OCI-LY3 (cell line): ENCODE data around the gene ZBTB44.
"Not testable (repeated sequence)": the region's sequence is repeated elsewhere in the genome, so short reads cannot be mapped to it uniquely, and the experiment has no call there.

Source experiments
- H2AFZ ChIP-seq: fragments of 200-600, 300-600 bp; shearing (Covaris generic); 2 replicates; pipeline ENCODE4 v1.6.0; 2014; ENCODE audit warnings: antibody characterized with exemption, low read depth, low read length
- H3K27ac ChIP-seq: fragments of 200-600, 300-600 bp; sonication (generic); 2 replicates; pipeline ENCODE4 v1.5.1; 2014; ENCODE audit warnings: mild to moderate bottlenecking, low read length, moderate library complexity, mixed read lengths
- H3K27me3 ChIP-seq: fragments of 200-600, 300-600 bp; sonication (generic); 2 replicates; pipeline ENCODE4 v1.6.1; 2014; ENCODE audit warnings: low read depth, low read length, mixed read lengths
- H3K36me3 ChIP-seq: fragments of 200-600, 300-600 bp; sonication (generic); replicated peaks from 2 replicates; pipeline ENCODE3; 2014; ENCODE audit warnings: low read depth, low read length, mixed read lengths
- H3K4me1 ChIP-seq: fragments of 300-600, 200-600 bp; sonication (generic); 2 replicates; pipeline ENCODE4 v1.6.1; 2014; ENCODE audit warnings: low read length, mixed read lengths
- H3K4me2 ChIP-seq: fragments of 200-600, 300-600 bp; sonication (generic); 2 replicates; pipeline ENCODE4 v1.6.1; 2014; ENCODE audit warnings: low read length, mixed read lengths
- H3K4me3 ChIP-seq: fragments of 300-600, 200-600 bp; sonication (generic); 2 replicates; pipeline ENCODE4 v1.5.1; 2014; ENCODE audit warnings: antibody characterized with exemption, mild to moderate bottlenecking, low read length, moderate library complexity
- H3K79me2 ChIP-seq: fragments of 300-600, 200-600 bp; shearing (Covaris generic); 2 replicates; pipeline ENCODE4 v1.6.1; 2014; ENCODE audit warnings: mild to moderate bottlenecking, low read length, mixed read lengths
- H3K9ac ChIP-seq: fragments of 300-600, 200-600 bp; shearing (Covaris generic); 2 replicates; pipeline ENCODE4 v1.6.0; 2014; ENCODE audit warnings: mild to moderate bottlenecking, low read length, moderate library complexity
- H3K9me3 ChIP-seq: fragments of 200-600, 300-600 bp; shearing (Covaris generic); 2 replicates; pipeline ENCODE4 v1.6.1; 2014; ENCODE audit warnings: low read length, mixed read lengths; ENCODE audit not compliant: insufficient read depth
- H4K20me1 ChIP-seq: fragments of 200-600, 300-600 bp; sonication (generic); 2 replicates; pipeline ENCODE4 v1.6.1; 2016; ENCODE audit warnings: low read length, mixed read lengths; ENCODE audit not compliant: insufficient read depth
- CTCF ChIP-seq: fragments of 200-600, 300-600 bp; sonication (generic); IDR thresholded peaks from 2 replicates; pipeline ENCODE4 v1.5.1; 2014; ENCODE audit warnings: antibody characterized with exemption, low read length, low read depth
- EZH2phosphoT487 ChIP-seq: fragments of 200-600 bp; shearing (Covaris generic); IDR thresholded peaks from 2 replicates; pipeline ENCODE4 v1.6.1; 2018; ENCODE audit warnings: antibody characterized with exemption, mixed run types, low read depth

The ZBTB44 gene

GRCh38 chr11:130197386-130198035, 117.2 kb downstream of the ZBTB44 start:
- H3K36me3 ChIP-seq, result peaks cover 44% of the 10 kb centered on the region
- no peaks in the 10 kb centered on the region for H3K9me3 ChIP-seq
- no peak for TF ChIP-seq CTCF
- TF ChIP-seq EZH2phosphoT487, result no peak
- H3K27me3 ChIP-seq, result no peaks in the 10 kb centered on the region
- H3K4me3 ChIP-seq, result no peak overlapping the region
- H2AFZ ChIP-seq, result no peak overlapping the region
- no peak overlapping the region for H3K4me2 ChIP-seq
- H3K79me2 ChIP-seq, result no peaks in the 10 kb centered on the region
- no peak overlapping the region for H3K27ac ChIP-seq
- peaks cover 14% of the 10 kb centered on the region for H3K4me1 ChIP-seq
- no peak overlapping the region for H3K9ac ChIP-seq
- H4K20me1 ChIP-seq, result no peaks in the 10 kb centered on the region

GRCh38 chr11:130194241-130195023, 120.3 kb downstream of the ZBTB44 start:
- Histone ChIP-seq H3K79me2 (no peaks in the 10 kb centered on the region), H3K36me3 (peaks cover 18% of the 10 kb centered on the region), H3K9me3 (no peaks in the 10 kb centered on the region), H3K9ac (no peak overlapping the region), H3K27ac (no peak overlapping the region), H4K20me1 (no peaks in the 10 kb centered on the region), H3K4me3 (no peak overlapping the region), H3K4me2 (no peak overlapping the region), H3K4me1 (no peaks in the 10 kb centered on the region), H3K27me3 (no peaks in the 10 kb centered on the region), H2AFZ (no peak overlapping the region)
- TF ChIP-seq EZH2phosphoT487, result no peak
- TF ChIP-seq CTCF, result no peak

- not testable (repeated sequence) for H3K79me2 ChIP-seq, H3K9me3 ChIP-seq, H3K4me3 ChIP-seq, H3K4me1 ChIP-seq, H3K9ac ChIP-seq, H3K27me3 ChIP-seq, H3K27ac ChIP-seq, H3K4me2 ChIP-seq, H2AFZ ChIP-seq, H4K20me1 ChIP-seq
- peaks cover 11% of the 10 kb centered on the region for H3K36me3 ChIP-seq
Observed at GRCh38 chr11:130193551-130193950, 121.2 kb downstream of the ZBTB44 start.

GRCh38 chr11:130192845-130193267, 121.9 kb downstream of the ZBTB44 start:
- peaks cover 11% of the 10 kb centered on the region for H3K36me3 ChIP-seq
- no peak overlapping the region for H3K4me2 ChIP-seq
- peaks cover 10% of the 10 kb centered on the region for H3K79me2 ChIP-seq
- no peaks in the 10 kb centered on the region for H3K9me3 ChIP-seq
- no peak overlapping the region for H3K9ac ChIP-seq
- H3K4me3 ChIP-seq, result no peak overlapping the region
- H3K27me3 ChIP-seq, result no peaks in the 10 kb centered on the region
- H4K20me1 ChIP-seq, result peaks cover 13% of the 10 kb centered on the region
- H3K4me1 ChIP-seq, result peaks cover 5% of the 10 kb centered on the region
- H3K27ac ChIP-seq, result no peak overlapping the region
- TF ChIP-seq EZH2phosphoT487, result no peak
- H2AFZ ChIP-seq, result no peak overlapping the region

- Histone ChIP-seq H3K36me3 (peaks cover 11% of the 10 kb centered on the region), H3K9me3 (no peaks in the 10 kb centered on the region), H4K20me1 (peaks cover 23% of the 10 kb centered on the region), H3K4me2 (no peak overlapping the region), H2AFZ (no peak overlapping the region), H3K27ac (no peak overlapping the region), H3K27me3 (no peaks in the 10 kb centered on the region), H3K79me2 (peaks cover 20% of the 10 kb centered on the region), H3K9ac (no peak overlapping the region), H3K4me3 (no peak overlapping the region), H3K4me1 (peaks cover 5% of the 10 kb centered on the region)
- no peak for TF ChIP-seq EZH2phosphoT487
- TF ChIP-seq CTCF, result no peak
Observed at GRCh38 chr11:130191896-130192295, 122.8 kb downstream of the ZBTB44 start.
